ENCODE results near the gene MXRA7. TPM values are rescaled to one million over a fixed set of nuclear protein-coding genes. Genes with fewer than 3 reads are reported as not detected.
"Not testable (repeated sequence)": the region's sequence is repeated elsewhere in the genome, so short reads cannot be mapped to it uniquely, and the experiment has no call there.

Gene MXRA7
- total RNA-seq, 1 donor from 2014 or later: 5.8 TPM

DNA sequence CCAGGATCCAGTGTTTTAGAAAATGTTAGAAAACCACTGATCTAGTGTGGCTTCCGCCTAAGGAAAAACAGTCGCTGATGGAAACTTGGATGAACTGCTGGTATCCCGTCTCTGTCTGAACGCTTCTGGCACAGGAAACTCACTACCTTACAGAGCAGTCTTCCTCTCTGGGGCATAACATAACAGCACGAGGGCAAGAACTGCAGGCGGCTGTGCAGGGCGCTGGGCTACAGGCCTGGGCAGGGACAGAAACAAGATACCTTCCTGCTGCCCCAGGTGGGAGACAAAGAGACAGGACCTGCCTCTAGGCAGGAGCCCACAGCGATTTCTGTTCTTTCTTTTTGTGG is 10.5 kb downstream of the MXRA7 start:
- intact Hi-C loops (cut with micrococcal nuclease): no loop called here

DNA sequence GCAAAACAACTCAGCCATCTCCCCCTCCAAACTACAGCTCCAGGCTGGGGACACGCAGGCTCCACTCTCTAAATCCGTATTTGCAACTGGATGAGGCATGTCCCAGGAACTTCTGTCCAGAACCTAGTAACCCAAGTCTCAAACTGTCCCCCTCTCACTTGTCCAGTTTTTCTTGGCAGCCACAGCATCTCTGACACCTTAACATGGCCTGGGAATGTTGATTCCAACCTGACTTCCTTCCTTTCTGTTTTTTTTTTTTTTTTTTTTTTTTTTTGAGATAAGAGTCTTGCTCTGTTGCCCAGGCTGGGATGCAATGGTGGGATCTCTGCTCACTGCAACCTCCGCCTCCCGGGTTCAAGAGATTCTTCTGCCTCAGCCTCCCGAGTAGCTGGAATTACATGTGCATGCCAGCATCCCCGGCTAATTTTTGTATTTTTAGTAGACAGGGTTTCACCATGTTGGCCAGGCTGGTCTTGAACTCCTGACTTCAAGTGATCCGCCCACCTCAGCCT is 12.2 kb downstream of the MXRA7 start:
- intact Hi-C loops (cut with micrococcal nuclease): not testable (repeated sequence)

DNA sequence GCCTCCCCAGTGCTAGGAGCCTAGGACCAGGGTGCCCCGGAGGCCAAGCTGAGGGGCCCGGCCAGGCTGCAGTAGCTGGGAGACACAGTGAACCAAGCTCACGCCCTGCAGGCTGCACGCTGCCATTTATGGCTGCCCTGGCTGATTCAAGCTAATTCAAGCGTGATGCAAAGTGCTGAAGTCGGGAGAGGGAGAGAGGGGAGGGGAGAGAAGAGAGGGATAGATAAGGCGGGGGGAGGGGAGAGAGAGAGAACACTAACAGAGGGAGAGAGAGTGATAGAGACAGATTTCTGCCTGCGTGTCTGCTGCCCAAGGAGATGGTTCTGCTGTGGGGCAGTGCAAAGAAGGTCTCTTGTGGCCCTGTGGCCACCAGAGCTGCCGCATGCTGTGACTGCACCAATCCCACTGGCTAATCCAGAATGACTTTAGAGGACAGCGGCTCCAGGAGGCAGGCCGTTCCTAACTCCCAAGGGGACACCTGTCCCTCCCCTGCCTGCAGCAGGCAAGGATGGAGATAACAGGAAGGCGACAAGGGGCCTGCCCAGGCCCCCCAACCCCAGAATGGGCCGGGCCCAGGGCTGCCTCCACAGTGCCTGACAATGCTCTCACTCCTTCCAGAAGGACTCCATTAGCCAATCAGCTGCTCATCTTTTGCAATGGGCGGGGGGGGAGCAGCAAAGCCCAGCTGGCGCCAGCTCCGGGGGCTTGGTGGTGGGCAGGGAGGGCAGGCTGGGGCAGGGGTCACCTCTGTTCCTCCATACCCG is 12.9 kb downstream of the MXRA7 start:
- intact Hi-C loops (cut with micrococcal nuclease): no loop called here

DNA sequence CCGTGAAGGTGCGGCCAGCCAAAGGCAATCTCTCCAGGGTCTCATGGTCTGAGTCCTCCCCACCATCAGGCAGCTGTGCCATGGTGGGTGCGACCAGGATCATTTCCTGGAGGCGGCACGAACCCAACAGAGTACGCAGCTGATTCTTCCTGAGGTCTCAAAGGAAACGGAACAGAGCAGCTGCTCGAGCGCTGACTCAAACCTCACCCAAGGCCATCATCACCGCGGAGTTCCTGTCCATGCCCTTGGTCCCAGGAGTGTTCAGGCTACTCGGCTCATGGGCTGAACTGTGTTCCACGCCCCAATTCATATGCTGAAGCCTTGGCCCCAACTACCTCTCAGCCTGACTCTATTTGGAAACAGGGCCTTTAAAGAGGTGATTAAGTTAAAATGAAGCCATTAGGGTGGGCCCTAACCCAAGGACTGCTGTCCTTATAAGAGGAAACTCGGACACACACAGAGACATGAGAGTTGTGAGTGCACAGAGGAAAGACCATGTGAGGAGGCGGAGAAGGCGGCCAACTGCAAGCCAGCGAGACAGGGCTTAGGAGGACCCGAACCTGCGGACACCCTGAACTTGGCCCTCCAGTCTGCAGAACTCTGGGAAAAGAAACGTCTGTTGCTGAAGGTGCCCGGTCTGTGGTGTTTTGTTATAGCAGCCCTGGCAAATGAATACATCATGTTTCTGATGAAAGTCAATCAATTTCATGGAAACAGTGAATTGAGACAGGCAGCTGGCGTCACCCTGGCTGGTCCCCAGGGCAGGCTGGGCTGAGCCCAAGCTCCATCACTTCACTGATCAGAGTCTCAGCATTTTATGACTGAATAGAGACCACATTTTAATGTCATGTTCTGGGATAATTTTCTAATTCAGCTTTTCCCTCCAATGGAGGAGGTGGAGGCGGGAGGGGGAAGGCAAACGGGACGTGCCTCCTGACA is 13.7 kb downstream of the MXRA7 start:
- intact Hi-C loops (cut with micrococcal nuclease): no loop called here

DNA sequence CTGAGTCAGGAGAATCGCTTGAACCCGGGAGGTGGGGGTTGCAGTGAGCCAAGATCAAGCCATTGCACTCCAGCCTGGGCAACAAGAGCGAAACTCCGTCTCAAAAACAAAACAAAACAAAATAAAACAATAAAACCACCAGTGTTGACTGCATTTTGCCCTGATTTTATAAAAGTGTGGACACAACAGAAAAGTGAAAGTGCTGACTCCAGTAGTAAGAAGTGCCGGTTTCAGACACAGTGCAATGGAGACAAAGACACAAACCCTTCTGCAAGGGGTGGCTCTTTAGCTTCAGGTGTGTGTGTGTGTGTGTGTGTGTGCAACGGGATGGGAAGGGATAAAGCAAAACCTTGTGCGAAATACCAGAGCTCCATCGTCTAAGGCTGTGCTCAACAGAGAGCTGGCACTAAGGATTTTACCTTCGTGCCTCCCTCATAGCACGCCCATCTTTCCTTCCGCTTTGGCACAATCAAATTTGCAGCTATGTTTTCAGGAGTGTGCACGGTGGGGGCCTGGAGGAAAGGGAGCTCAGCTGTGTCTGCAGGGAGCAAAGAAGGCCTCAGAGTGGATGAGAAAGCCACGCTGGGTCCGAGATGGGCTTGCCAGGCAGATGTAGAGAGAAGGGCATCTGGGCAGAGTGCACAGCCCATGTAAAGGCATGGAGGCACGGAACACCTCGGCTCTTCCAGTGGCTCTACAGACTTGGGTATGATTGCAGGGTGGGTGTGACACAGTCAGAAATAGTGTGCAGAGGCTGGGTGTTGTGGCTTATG is 15.5 kb downstream of the MXRA7 start:
- intact Hi-C loops (cut with micrococcal nuclease): no loop called here

DNA sequence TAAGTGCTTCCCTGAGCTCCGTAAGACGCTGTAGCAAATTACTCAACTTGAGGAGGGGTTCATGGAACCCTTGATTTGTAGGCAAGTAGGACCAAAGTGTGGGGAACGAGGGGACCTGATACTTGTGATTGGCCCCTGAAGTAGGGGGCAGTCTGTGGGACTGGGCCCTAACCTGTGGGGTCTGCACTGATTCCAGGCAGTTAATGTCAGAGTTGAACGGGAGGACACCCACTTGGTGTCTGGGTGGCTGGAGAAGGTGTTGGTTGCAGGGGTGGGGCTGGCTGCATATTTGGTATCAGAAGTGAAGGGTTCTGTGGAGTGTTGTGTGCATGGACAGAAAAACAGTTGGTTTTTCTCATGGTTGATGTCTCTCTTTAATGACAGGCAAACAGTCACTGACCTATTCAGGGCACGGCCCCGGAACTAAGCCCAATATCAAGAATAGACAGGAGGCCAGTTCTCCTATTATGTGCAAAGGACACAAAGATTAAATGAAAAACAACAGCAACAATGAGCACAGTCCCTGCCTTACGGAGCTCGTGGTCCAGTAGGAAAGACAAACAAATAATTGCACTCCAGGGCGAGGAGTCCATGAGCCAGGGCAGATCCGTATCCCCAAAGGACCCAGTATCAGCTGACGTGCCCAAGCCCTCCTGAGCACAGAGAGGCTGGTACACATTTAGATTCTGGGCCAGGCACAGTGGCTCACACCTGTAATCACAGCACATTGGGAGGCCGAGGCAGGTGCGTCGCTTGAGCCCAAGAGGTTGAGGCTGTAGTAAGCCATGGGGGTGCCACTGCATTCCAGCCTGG is 19.2 kb downstream of the MXRA7 start:
- intact Hi-C loops (cut with micrococcal nuclease): no loop called here

DNA sequence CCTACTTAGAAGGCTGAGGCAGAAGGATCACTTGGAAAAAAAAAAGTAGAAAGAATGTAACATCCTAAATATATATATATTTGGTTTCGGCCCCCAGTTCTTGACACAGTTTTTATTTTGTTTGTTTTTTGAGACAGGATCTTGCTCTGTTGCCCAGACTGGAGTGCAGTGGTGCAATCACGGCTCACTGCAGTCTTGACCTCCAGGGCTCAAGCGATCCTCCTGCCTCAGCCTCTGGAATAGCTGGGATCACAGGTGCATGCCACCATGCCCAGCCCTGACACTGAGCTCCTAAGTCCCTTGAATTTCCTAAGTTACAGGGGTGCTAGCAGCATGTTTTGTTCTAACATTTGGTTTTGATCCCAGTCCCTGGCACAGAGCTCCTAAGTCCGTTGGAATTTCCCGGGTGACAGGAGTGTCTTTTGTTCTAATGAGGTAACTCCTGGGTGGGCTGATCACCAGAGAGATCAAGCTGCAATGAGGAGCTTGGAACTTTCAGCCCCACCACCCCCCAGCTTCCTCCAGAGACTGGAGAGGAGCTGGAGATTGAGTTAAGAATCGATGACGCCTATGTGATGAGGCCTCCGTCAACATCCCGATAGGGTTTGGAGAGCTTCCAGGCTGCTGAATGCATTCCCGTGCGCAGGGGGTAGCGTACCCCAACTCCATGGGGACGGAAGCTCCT is 20.0 kb downstream of the MXRA7 start:
- intact Hi-C loops (cut with micrococcal nuclease): no loop called here

DNA sequence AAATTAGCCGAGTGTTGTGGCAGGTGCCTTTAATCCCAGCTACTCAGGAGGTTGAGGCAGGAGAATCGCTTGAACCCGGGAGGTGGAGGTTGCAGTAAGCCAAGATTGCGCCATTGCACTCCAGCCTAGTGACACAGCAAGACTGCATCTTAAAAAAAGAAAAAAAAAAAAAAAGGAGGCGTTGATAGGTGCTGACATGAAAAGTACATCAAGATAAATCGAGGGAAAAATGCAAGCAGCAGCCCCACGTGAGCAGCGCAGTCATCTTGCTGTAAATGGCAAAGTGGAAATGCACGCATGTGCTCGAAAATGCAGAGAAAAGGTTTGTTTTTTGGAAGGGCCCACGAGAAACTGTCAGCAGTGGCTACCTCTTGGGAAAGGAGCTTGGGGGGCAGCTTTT is 20.9 kb downstream of the MXRA7 start:
- intact Hi-C loops (cut with micrococcal nuclease): no loop called here

DNA sequence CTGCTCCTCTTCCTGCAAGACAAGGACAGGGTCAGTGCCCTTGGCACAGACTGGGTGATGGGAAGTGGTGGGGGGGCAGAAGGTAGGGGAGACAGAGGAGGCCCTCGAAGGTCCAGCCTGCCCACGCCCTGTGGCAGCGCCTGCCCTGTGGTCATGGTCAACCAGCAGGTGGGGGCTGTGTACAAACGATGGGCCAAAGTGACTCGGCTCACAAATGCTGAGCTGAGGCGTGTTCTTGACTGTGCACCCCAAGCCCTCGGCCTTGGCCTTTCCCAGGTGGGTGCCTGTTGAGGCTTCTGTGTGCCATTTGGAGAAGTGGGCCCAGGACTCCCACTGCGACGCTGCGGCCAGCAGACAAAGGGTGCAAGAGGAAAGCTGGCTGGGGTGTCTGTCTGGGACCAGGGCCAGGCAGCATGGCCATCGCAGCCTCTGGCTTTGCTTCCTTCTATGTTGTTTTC is 22.6 kb downstream of the MXRA7 start:
- intact Hi-C loops (cut with micrococcal nuclease): no loop called here

DNA sequence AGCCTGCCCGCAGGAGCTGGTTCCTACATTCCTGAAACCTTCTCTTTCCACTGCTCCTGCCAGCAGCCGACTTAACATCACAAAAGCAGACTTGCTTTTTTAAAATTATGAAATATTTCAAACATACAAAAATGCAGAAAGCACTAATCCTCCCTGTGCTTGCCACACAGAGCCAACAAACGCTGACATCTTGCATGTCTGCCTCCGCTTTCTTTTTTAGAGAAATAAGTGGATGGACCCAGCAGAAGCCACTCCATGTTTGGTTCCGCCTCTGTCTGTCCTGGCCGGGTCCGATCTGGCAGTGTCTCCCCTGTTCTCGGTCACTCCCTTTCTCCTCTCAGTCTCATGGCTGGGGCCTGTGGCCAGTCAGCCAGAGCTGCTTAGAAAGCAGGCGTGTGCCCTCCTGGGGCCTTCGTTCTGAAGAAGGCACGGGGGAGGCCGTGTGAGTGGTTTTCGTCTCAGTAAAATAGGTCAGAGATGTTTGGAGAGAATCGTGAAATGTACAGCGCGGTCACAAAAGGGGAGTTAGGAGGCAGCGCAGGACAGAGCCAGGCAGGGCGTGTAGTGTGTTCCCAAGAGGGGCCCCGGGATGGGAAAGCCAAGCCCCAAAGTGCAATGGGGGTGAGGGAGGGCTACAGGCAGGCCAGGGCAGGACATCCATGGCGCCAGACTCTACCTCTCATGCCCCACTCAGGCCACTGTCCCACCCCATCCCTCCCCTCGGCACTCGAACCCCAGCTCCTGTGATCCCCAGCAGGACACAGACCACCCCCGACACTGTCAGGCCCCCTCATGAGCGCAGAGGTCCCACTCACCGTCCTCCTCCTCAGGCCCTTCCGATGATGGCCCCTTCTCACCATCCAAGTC is 23.2 kb downstream of the MXRA7 start:
- intact Hi-C loops (cut with micrococcal nuclease): no loop called here

DNA sequence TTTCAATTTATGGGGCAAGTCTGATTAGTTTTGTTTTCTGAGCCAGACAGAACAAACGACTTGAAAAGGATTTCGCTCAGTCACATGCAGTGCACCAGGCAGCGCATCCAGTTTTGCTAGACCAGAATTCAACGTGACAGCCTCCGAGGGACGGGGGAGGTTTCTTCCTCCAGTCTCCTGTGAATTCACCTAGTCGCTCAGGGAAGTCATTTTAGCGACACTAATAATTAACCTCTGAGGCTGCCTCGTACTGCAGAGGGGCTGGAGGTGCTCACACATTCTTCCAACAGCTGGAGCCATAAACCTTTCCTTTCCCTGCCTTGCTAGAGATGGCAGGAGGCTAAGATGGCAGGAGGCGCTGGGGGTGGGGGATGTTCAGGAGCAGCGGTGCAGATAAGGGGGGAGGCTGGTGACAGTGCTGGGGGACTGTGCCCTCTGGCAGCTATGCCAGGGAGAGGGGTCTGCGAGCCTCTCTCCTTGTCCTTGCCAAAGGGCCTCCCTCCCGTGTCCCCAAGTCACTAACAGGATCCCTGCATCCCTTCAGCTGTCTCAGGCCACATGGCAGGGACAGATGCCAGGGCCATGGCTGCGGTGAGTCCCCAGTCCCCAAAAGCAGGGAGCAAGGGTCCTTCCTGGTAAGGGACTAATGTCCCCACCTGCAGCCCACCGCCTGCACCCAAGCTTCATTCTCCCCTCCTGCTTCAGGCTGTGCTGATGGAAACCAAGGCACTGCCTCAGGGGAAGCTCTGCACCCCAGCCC is 24.0 kb downstream of the MXRA7 start:
- intact Hi-C loops (cut with micrococcal nuclease): no loop called here

DNA sequence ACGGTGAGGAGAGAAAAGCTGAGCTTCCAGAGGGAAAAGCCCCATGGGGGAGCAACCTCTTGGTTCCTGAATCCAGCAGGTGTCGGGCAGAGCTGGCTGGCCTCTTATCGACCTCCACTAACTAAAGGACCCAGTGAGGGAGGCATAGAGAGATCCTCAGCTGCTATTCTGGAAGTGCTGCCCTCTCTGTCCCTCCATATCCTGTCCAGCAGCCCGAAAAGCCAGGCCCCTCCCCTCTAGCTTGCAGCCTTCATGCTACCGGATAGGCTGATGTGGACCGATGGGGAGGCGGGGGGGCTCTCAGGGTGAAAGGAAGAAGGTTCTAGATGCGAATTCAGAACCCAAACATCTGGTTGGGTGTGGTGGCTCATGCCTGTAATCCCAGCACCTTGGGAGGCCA is 24.9 kb downstream of the MXRA7 start:
- intact Hi-C loops (cut with micrococcal nuclease): no loop called here

DNA sequence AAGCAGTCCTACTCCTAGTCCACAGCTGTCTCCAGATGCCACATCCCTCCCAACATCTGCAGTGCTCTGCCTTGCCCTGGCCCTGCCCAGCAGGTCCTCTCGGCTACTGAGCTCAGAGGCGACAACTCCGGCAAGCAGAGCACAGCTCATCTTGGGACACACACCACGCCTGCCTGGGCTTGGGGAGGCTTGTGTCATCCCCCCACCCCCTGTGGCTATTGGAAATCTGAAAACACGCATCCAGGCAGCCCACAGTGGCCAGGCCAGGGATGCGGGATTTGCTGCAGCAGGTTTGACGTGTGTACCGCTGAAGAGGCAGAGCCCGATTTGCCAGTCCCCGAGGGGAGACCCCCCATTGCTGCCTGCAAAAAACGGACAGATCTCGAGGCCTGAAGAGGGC is 25.4 kb downstream of the MXRA7 start:
- intact Hi-C loops (cut with micrococcal nuclease): no loop called here

DNA sequence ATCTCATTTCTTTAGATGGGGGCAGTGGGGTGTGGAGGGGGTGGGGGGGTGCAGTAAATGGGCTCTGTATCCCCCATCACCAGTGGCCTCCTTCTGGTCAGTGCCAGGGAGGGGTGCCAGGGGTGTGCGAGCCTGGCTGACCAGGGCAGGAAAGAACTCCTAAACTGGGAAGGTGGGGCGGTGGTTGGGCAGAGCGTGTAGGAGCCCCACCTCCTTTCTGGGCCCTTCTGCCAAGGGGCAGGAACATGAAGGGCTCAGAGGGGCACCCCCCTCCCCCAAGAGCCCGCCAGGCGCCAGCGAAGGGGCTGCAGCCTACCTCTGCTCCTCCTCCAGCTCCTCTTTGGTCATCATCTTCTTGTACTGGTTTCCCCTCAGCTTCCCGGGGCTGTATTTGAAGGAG is 26.0 kb downstream of the MXRA7 start:
- intact Hi-C loops (cut with micrococcal nuclease): no loop called here

DNA sequence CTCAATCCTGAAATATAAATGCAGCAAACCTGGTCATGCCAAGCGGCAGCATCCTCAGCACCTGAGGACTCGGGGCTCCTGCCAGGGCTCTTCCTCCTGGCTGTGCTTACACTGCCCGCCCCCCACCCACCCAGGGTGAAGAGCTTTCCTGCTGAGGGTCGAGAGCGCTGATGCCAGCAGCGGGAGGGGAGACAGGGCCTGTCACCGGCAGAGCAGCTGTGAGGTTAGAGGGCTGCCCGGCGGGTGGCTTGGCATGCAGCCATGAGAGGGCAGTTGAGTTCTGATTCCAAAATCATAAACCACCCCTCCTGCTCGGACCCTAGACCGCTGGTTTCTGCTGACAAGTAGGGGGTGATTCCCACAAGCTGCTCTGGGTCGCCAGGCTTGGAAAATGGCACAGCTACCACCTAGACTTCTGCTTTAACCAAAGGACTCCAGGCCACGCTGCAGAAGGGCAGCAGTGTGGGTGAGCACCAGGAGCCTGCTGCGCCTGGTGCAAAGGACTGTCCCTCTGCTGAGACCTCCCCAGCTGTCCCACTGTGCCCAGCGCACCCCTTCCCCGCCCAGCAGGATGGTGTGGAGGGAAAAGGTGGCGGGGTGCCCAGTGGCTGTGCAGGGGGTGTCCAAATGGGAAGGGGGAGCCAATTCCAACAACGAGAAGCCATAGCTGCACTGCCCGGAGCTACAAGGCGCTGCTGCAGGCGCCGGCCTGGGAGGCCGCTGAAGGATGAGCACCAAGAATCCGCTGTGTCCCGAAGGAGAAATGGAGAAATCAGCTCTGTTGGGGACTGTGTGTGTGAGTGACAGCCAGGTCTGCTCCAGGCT is 26.6 kb downstream of the MXRA7 start:
- intact Hi-C loops (cut with micrococcal nuclease): no loop called here

DNA sequence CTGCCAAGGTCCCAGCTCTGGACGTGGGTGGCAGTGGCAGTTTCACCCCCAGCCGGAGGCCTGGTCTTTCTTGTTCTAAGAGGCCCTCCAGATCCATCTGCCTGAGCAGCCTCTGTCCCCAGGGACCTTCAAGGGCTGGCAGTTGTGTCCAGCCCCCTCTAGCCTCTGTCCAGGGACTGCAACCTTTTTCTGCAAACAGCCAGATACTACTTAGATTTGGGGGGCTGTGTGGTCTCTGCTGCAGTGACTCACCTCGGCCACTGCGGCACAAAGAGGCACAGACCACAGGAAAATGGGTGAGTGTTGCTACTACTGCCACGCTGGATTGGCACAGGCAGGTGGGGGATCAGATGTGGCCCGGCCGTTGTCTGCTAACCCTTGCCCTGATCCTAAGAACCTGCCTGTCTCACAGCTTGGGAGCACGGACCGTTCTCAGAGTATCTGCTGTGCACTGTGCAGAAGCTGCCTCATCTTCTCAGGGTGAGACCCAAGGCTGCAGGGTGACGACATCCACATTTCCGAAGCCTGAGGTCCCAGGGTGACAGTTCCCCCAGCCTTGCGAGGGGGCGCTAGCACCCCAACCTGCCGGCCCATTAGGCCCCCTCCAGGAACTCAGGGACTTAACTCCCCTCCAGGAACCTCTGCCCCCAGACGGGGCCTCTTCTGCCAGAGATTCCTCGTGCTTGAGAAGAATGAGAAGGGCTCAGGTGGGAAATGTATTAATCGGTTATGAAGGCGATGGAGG is 27.6 kb downstream of the MXRA7 start:
- intact Hi-C loops (cut with micrococcal nuclease): no loop called here

DNA sequence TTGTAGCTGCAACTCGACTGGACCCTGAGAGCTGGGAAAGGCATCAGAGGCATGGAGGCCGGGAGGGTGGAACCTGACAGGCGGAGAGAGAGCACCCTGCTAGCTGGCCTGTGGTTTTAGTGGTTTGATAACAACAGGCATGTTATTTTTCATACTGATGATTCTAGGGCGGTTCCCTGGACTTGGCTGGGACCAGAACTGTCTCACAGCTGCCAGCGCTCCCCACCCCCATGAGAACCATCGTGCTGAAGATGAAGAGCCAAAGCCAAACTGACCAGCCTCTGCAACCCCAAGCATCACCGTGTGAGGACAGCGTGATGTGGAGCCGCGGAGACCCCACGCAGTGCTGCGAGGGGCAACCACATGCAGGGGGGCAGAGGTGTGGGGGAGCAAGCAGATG is 28.5 kb downstream of the MXRA7 start:
- intact Hi-C loops (cut with micrococcal nuclease): no loop called here
